ENCODE results near the gene SVIL.
"Not testable (repeated sequence)": the region's sequence is repeated elsewhere in the genome, so short reads cannot be mapped to it uniquely, and the experiment has no call there.

The SVIL gene

GRCh38 chr10:29627201-29628132 lies 7.3 kb downstream of the SVIL start:
- intact Hi-C loops (cut with DNase I): no loop called here
- DNase-seq: no peak

GRCh38 chr10:29624357-29624756 lies 10.4 kb downstream of the SVIL start:
- intact Hi-C loops (cut with DNase I); DNase-seq: not testable (repeated sequence)

GRCh38 chr10:29623797-29624196 lies 11.0 kb downstream of the SVIL start:
- DNase-seq: no peak
- intact Hi-C loops (cut with DNase I): no loop called here

- intact Hi-C loops (cut with DNase I): no loop called here
- DNase-seq: no peak
Measured at GRCh38 chr10:29622382-29622922, 12.3 kb downstream of the SVIL start.

GRCh38 chr10:29621161-29621560 lies 13.6 kb downstream of the SVIL start:
- intact Hi-C loops (cut with DNase I): no loop called here
- no peak for DNase-seq

- intact Hi-C loops (cut with DNase I): no loop called here
- DNase-seq: no peak
Measured at GRCh38 chr10:29620112-29620690, 14.6 kb downstream of the SVIL start.

GRCh38 chr10:29619241-29619669 lies 15.5 kb downstream of the SVIL start:
- DNase-seq: no peak
- intact Hi-C loops (cut with DNase I): no loop called here

GRCh38 chr10:29618341-29619171 lies 16.2 kb downstream of the SVIL start:
- DNase-seq: no peak
- intact Hi-C loops (cut with DNase I): no loop called here

- no peak for DNase-seq
- intact Hi-C loops (cut with DNase I): no loop called here
Measured at GRCh38 chr10:29617880-29618340, 16.9 kb downstream of the SVIL start.

- no peak for DNase-seq
- intact Hi-C loops (cut with DNase I): no loop called here
Measured at GRCh38 chr10:29616542-29616941, 18.2 kb downstream of the SVIL start.

- intact Hi-C loops (cut with DNase I): no loop called here
- DNase-seq: no peak
Measured at GRCh38 chr10:29615195-29615594, 19.6 kb downstream of the SVIL start.

GRCh38 chr10:29614289-29614688 lies 20.5 kb downstream of the SVIL start:
- DNase-seq; intact Hi-C loops (cut with DNase I): not testable (repeated sequence)

- DNase-seq: no peak
- intact Hi-C loops (cut with DNase I): no loop called here
Measured at GRCh38 chr10:29613791-29614190, 21.0 kb downstream of the SVIL start.

GRCh38 chr10:29613196-29613595 lies 21.6 kb downstream of the SVIL start:
- intact Hi-C loops (cut with DNase I): no loop called here
- no peak for DNase-seq

- no peak for DNase-seq
- intact Hi-C loops (cut with DNase I): no loop called here
Measured at GRCh38 chr10:29612657-29613056, 22.1 kb downstream of the SVIL start.

- no peak for DNase-seq
- intact Hi-C loops (cut with DNase I): no loop called here
Measured at GRCh38 chr10:29611781-29612381, 22.9 kb downstream of the SVIL start.

GRCh38 chr10:29610876-29611647 lies 23.7 kb downstream of the SVIL start:
- no peak for DNase-seq
- intact Hi-C loops (cut with DNase I): no loop called here

- intact Hi-C loops (cut with DNase I); DNase-seq: not testable (repeated sequence)
Measured at GRCh38 chr10:29610331-29610730, 24.4 kb downstream of the SVIL start.

All from head of caudate nucleus (tissue), 42 donors.